Measurements from ENCODE around the gene ARID5B.

The ARID5B gene

DNA sequence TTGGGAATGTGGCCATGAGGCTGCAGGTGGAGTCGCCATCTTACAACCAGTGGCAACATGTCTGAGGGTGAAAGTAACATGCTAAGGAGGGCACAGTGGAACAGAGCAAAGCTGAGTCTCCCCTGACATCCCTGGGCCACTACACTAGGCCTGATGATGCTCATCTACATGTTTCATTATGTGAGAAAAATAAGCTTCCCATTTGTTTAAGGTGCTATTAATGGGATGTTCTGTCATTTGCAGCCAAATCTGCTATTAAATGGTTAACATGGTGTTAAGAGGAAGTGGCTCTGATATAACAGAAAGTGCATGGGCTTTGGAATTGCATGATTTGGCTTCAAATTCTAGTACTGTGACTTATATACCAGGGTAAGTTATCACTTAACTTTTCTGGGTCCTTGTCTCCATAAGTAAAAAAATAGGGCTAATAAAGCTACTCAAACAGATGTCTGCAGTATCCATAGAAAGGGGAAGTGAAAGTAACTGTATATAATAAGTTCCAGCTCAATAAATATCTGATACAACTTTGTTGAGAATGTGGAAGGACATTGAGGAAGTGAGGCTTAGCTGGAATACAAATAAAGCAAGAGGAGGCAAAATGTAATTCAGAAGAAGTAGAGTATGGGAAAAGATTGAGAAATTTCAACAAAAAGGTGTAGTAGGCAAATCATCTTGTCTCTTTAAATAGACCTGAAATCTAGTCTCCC is 208.2 kb downstream of the ARID5B start:
- no peak for DNase-seq

DNA sequence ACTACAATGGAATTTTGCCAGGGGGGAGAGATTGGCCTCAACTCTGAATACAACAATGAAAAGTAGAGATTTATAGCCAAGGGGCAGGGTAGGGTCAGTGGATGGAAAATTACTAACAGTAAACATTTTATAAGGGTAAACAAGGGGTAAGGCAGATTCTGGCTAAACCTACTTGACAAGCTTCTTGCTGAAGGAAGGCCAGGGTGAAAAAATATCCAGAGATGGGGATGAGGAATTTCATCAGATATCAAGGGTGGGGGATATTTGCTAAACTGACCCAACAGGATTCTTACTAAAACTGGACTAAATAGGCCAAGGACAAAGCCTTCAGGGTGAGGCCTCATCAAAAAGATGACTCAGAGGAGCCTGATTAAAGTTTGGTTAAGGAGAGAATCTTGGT is 210.8 kb downstream of the ARID5B start:
- no peak for DNase-seq

DNA sequence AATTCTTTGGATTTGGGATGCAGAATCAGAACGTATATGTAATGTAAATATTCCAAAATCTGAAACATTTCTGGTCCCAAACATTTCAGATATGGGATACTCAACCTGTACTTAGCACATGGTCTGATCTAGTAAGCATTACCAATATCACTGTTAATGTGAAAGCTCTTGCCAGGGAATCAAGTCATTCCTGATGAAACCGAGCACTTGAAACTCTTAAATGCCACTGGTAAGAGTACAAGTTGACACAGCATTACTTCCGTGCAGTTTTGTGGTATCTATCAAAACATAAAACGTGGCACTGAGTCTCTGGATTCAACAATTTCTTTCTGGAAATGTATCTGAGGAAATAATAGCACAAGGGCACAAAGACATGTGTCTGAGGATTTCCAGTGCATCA is 211.5 kb downstream of the ARID5B start:
- no peak for DNase-seq

DNA sequence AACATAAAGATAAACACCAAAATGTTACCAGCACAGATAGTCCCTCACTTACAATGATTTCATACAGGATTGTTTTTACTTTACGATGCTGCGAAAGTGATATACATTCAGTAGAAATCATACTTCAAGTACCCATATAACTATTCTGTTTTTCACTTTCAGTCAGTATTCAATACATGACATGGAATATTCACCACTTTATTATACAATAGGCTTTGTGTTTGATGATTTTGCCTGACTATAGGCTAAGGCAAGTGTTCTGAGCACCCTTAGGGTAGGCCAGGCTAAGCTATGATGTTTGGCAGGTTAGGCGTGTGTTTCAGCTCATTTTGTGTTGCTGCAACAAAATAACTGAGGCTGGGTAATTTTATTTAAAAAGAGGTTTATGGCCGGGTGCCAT is 212.2 kb downstream of the ARID5B start:
- DNase-seq = no peak

DNA sequence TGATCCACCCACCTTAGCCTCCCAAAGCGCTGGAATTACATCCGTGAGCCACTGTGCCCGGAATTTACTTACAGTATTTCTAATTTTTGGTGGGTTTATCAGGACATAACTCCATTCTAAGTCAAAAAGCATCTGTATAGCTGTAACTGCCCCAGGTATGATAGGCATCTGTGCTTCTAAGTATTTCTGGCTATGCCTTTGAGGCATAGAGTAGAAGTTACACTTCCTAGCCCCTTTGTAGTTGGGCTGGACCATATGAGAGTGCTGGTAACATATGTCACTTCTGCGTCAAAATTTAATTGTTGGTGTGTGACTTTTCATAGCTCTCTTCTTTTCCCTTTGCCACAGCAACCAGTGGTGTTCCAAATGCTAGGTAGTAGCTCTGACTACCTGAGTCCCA is 213.8 kb downstream of the ARID5B start:
- no peak for DNase-seq

DNA sequence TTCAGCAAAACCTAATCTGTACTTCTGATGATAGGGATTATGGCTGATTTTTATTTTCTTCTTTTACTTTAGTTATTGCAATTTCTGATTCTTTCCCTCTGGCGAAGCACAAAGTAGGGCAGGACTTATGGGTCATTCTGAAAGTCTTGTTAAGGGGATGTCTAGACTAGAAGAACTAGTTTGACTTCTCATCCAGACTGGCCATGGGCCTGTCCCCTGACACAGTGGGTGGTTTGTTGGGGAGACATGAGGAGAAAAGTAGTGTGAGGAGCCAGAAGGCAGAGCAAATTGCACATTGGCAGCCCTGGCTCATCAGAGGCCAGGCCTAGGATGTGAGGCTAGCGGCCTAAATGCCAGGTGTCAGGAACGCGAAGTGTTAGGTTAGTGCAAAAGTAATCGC is 214.3 kb downstream of the ARID5B start:
- DNase-seq = no peak

DNA sequence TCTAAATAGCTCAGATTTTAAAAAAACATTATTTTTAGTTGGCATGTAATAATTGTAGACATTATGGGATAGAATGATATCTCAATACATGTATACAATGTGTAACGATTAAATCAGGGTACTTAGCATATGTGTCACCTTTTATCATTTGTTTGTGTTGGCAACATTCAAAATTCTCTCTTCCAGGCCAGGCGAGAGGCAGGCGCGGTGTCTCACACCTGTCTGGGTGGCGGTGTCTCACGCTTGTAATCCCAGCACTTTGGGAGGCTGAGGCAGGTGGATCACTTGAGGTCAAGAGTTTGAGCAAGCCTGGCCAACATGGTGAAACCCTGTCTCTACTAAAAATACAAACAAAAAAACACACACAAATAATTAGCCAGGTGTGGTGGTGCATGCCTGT is 215.4 kb downstream of the ARID5B start:
- no peak for DNase-seq

DNA sequence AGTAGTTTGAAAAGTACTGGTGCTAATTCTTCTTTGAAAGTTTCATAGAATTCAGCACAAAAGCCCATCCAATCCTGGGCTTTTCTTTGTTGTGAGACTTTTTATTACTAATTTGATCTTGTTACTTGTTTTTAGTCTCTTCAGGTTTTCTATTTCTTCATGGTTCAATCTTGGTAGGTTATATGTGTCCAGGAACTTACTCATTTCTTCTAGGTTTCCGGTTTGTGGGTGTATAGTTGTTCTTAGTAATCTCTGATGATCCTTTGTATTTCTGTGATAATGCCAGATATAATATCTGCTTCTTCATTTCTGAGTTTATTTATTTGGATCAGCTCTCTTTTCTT is 219.7 kb downstream of the ARID5B start:
- no peak for DNase-seq

DNA sequence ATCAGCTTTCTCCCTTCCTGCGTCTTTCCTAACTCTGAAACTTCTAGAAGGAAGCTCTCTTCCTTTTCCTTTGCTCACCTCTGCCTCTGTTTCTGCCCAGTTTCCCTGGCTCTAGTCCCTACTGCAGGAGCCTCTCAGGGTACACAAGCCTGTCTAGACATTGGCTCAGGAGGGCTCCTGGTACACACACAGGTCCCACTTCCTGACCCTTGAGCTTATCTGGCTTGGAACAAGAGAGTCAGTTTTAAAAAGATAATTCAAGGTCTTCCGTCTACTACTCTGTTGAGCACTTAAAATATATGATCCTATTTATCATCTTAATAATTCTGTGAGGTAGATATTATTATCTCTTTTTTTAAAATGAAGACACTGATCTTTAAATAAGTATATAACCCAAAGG is 226.5 kb downstream of the ARID5B start:
- DNase-seq = no peak

DNA sequence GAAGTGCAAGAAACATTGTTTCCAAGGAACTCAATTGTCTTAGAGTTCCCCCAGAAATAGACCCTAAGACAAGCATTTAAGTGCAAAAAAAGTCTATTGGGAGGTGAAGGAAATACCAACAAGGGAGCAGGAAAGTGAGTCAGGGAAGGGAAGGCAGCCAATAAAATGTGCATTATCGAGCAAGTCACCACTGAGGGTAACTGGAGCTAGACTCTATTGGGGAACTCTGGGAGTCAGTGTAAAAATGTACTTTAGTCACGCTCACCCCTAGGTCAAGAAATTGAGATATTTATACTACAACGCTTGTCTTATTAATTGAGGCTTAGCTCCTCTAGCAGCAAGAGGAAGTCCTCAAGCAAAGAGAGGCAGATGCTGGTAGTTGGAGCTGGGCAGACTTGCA is 229.4 kb downstream of the ARID5B start:
- peak; percentile 3 for DNase-seq

DNA sequence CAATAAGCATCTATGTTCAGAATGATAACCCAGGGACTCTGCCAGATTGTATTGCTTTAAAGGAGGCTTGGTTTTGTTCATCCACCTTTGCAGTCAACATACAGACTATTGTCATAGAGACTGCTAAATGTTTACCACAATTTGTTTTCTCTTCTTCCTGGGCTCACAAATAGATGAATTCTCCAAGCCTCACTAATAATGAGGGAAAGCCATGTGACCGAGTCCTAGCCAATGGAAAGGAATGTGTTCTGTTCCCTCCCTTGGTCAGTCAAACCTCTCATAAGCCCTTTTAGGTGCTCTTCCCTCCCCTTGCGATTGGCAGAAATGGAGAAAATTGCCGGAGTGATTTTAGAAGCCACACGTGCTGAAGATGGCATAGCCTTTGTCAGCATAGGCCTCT is 230.2 kb downstream of the ARID5B start:
- DNase-seq = no peak

DNA sequence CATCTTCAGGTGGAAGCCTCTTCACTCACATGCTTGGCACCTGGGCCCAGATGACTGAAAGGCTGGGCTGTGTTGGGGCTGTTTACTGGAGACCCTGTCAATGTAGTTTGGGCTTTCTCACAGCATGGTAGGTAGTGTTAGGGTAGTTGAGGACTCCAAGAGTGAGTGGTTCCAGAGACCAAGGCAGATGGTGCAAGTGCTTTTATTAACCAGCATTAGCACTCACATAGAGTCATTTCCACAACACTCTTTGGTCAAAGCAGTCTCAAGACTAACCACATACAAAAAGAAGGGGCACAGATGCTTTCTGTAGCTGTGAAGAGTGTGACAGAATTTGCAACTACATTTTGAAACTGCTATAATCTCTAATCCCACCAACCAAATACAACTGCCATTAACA is 232.1 kb downstream of the ARID5B start:
- no peak for DNase-seq

DNA sequence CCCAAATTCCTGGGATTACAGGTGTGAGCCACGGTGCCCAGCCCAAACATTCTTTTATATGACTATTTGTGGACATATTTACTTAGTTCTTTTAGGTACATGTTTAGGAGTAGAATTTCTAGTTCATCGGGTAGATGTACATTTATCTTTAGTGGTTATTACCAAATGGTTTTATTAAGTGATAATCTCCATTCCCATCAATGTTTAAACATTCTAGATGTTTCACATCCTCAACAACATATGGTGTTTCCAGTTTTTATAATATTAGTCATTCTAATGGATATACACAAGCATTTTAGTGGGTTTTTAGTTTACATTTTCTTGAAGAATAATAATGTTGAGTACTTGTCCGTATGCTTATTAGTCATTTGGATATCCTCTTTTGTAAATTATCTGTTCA is 235.4 kb downstream of the ARID5B start:
- DNase-seq = no peak

Measured in eye (tissue), 1 donor.